HL-60/S4 treated with retinoic acid at 250 ng/mL for 4 days and 3 days (cell line): ENCODE measurements around the gene OR8D1.

Experiments used
- in situ Hi-C: fragments of 300-500 bp; cut with MboI; formaldehyde crosslinking; loops from 2 replicates; pipeline ENCODE4 v1.7.0; 2022; ENCODE audit warnings: low sequenced_read_pairs

OR8D1 gene

GRCh38 chr11:124313849-124314248 is at the start of gene OR8D1:
Gene OR8D1 (minus strand): TSS chr11:124313949. CDS start chr11:124310766, 3,183 bp downstream.
- in situ Hi-C loops, result no loop called here

DNA sequence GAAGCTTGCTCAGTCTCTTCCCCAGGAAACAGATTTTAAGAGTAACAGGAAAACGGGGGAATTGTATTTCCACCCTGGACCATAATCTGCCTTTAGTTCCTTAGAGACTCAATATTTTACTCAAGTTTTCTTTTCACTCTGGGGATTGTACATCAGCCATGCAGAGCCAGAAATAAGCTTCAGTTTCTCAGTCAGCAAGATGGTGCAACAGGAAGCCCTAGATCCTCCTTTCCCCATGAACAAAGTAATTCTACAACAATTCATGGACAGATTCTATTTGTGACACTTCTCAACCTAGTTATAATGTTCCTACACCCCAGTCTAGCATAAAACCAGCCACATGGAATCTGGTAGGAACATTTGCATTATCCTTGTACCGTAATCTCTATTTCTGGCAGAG is 45.8 kb upstream of the OR8D1 start:
- in situ Hi-C loops, result no loop called here

- in situ Hi-C loops, result no loop called here
These were observed 32.7 kb upstream of the OR8D1 start for GRCh38 chr11:124346311-124346955.

DNA sequence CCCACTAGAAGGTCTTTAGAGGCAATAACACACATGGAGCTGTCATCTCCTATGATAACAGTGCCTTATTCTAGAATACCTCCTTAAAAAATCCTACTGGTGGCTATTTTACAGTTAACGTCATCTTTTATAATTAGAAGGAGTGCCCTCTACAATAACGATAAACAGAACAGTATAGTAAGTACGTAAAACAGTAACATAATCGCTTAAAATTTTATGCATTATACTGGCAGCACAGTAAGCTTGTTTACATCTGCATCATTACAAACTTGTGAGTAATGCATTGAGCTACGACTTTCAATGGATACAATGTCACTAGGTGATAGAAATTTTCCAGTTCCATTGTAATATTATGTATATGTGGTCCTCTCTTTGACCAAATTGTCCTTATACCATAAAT is 30.6 kb upstream of the OR8D1 start:
- in situ Hi-C loops, result no loop called here

GRCh38 chr11:124340142-124340447 is 26.3 kb upstream of the OR8D1 start:
- in situ Hi-C loops, result no loop called here

- in situ Hi-C loops, result no loop called here
These were observed 25.8 kb upstream of the OR8D1 start for GRCh38 chr11:124339396-124340141.

DNA sequence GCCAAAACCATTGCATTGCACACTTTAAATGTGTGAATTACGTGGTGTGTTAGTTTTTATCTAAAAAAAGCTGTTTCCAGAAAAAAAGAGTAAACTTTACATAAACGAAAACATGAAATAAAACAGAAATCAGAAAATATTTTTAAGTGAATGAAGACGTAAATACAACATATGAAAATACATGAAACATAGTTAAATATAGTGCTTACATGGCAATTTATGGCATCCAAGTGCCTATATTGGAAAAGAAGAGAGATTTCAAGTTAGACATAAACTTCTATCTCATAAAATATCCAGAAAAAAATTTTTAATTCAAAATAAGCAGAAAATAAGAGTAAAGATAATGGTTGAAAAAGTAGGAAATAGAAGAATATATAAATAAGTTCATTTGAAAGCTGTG is 18.1 kb upstream of the OR8D1 start:
- in situ Hi-C loops, result no loop called here

DNA sequence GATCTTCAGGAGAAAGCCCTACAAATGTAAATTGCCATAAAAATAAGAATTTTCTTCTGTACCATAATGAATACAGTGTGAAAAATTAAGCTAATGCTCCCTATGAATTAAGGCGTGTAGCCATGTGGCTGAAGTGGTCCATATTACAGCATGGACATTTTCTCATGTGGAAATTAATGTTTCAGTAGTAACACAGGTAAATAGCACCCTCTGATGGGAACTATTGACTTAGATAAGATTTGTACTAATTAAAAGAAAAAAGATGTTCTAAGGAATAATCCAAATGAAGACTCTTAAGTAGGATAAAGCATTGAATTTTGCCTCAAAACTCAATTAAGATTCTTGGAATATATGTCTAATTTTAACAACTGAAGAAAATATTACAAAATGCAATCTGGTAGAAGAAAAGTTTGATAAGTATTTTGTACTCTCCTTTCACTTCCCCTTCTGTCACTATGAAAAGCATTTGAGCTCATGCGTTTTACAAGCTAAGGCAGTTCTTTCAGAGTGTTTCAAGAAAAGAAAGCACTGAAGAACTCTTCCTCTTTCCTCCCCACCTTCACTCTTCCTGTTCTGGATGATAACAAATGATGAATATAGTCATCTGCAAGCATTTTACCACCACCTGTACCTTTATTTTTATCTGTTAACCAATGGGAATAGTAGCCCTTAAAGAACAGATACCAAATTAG is 16.2 kb upstream of the OR8D1 start:
- in situ Hi-C loops, result no loop called here

DNA sequence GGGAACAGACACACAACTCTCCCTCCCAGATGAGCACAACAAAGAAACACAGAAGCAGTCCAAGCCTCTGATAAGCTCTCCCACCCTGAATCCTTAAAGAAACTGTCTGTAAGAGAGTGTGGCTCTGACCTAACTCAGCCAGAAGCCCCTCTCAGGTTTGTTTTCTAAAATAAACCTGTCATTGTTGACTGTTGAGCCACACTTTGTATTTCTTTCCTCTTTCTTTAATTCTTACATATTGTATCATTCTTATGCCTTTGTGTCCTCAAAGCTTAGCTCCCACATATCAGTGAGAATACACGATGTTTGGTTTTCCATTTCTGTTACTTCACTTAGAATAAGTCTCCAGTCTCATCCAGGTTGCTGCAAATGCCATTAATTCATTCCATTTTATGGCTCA is 14.0 kb upstream of the OR8D1 start:
- in situ Hi-C loops, result no loop called here

DNA sequence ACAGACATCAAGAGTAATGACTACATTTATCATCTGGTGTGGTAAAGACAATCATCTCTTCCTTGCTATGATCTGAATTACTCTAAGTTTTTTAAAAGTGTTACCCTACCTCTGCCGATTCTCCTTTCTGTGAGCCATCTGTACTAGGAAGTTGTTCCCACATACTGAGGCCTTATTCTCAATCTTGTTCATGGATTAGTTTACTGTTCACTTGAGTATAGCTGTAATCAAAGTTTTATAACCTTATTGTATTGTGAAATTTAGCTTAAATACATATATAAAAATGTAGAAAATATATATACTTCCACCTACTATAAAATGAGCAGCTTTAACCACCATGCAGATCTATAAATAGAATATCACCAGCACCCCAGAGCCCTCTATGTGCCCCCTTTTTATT is 8.6 kb upstream of the OR8D1 start:
- in situ Hi-C loops, result no loop called here

GRCh38 chr11:124320097-124320496 is 6.3 kb upstream of the OR8D1 start, which contains the start of gene OR8D2:
Gene OR8D2 (minus strand): TSS chr11:124320197. CDS start chr11:124320197, 0 bp downstream.
- in situ Hi-C loops, result no loop called here

DNA sequence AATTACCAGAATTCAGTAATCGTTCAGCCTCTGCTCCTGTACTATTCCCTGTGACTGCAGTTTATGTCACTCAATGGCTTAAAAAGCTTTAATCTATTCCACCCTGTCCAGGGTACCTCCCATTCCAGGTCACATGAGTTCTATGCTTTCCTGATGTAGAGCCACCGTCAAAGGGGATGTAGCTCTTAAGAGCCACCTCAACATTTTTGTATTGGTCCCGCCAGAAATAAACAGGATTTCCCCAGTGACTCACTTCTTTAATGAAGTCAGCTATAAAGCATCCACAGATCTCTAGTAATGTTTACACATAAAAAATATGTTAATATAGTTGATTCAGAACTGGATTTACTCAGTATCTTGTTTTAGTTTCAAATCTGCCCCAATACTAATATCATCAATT is 1.3 kb upstream of the OR8D1 start:
- in situ Hi-C loops, result no loop called here

GRCh38 chr11:124313131-124313530 is 618 bp downstream of the OR8D1 start:
- in situ Hi-C loops, result no loop called here

- in situ Hi-C loops, result no loop called here
These were observed 2.1 kb downstream of the OR8D1 start for GRCh38 chr11:124311670-124312069.

DNA sequence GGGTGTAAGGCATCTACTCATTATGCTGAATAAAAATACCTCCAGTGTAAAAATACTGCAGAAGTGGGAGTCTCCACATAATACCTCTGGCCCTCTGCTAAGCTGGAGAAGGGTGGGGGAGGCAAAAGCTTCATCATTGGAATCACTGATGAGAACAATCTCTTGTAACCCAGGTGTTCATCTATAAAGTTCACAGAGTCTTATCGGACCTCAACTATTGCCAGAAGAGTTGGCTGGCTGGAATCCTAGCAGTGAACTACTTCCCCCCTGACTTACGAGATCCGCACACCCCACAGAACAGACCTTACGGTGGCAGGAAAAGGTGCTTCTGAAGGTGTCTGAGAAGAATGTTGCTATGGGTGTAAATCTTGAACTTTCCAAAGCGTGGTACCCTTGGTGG is 2.5 kb downstream of the OR8D1 start:
- in situ Hi-C loops, result no loop called here

DNA sequence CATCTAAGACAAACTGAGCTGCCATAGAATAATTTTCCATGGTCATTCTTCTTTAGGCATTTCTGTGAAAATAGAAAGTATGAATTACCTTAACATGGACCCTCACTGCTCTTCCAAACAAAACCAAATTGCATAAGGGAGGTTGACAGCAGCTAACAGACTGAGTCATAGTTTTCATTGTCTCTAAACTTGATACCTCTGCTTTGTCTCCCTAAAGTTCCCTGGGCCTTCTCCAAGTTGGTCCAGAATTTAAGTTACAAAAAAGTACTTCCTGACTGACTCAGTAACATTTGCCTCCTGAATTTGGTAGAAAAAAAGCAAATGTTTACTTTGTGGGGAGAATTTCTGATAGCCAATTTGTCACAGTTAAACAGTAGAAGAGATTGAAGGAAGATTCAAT is 3.0 kb downstream of the OR8D1 start:
- in situ Hi-C loops, result no loop called here

- in situ Hi-C loops, result no loop called here
These were observed 6.7 kb downstream of the OR8D1 start for GRCh38 chr11:124307093-124307492.

- in situ Hi-C loops, result no loop called here
These were observed 11.2 kb downstream of the OR8D1 start for GRCh38 chr11:124302347-124303125.

DNA sequence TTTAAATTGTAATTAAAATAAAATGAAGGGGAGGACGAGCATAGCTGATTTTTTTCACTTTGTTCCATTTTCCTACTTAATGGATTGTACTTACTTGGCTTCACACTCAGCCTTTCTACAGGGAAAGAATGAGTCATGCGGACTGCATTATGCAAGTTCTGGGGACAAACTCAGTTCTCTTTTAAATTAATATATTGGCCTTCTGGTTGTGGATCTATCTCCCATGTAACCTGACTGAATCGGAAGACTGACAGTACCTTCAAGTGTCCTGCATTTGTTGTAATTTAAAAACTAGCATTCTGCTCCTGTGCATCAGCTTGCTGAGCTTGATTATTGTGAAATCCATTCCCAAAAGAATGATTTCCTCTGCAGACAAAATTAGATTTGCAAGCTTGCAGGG is 12.2 kb downstream of the OR8D1 start:
- in situ Hi-C loops, result no loop called here

- in situ Hi-C loops, result no loop called here
These were observed 15.8 kb downstream of the OR8D1 start for GRCh38 chr11:124297921-124298320.

- in situ Hi-C loops, result no loop called here
These were observed 17.7 kb downstream of the OR8D1 start for GRCh38 chr11:124296016-124296415.
